Measurements from ENCODE around the gene CPTP. TPM values are rescaled to one million over a fixed set of nuclear protein-coding genes. Genes with fewer than 3 reads are reported as not detected.

CPTP gene
- total RNA-seq, 1 donor from 2014 or later, result 40.1 TPM

DNA sequence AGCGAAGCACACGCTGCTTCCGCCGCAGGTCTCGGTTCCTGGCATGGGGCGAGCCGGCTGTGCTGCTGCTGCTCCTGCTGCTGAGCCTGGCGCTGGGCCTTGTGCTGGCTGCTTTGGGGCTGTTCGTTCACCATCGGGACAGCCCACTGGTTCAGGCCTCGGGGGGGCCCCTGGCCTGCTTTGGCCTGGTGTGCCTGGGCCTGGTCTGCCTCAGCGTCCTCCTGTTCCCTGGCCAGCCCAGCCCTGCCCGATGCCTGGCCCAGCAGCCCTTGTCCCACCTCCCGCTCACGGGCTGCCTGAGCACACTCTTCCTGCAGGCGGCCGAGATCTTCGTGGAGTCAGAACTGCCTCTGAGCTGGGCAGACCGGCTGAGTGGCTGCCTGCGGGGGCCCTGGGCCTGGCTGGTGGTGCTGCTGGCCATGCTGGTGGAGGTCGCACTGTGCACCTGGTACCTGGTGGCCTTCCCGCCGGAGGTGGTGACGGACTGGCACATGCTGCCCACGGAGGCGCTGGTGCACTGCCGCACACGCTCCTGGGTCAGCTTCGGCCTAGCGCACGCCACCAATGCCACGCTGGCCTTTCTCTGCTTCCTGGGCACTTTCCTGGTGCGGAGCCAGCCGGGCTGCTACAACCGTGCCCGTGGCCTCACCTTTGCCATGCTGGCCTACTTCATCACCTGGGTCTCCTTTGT, 9.1 kb downstream of the CPTP start:
- DNase-seq (ENCODE audit: low read depth), result no peak
- H3K4me3 ChIP-seq (ENCODE audit: low read depth, low read length), result no peak overlapping the region
- TF ChIP-seq, protein P1, sequence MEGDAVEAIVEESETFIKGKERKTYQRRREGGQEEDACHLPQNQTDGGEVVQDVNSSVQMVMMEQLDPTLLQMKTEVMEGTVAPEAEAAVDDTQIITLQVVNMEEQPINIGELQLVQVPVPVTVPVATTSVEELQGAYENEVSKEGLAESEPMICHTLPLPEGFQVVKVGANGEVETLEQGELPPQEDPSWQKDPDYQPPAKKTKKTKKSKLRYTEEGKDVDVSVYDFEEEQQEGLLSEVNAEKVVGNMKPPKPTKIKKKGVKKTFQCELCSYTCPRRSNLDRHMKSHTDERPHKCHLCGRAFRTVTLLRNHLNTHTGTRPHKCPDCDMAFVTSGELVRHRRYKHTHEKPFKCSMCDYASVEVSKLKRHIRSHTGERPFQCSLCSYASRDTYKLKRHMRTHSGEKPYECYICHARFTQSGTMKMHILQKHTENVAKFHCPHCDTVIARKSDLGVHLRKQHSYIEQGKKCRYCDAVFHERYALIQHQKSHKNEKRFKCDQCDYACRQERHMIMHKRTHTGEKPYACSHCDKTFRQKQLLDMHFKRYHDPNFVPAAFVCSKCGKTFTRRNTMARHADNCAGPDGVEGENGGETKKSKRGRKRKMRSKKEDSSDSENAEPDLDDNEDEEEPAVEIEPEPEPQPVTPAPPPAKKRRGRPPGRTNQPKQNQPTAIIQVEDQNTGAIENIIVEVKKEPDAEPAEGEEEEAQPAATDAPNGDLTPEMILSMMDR (conservative IDR thresholded peaks at IDR 0.05; ENCODE audit: low read depth, low read length), result no peak

GRCh38 chr1:1334835-1335234, 10.2 kb downstream of the CPTP start:
- TF ChIP-seq, protein P1 (conservative IDR thresholded peaks at IDR 0.05; ENCODE audit: low read depth, low read length), result no peak
- no peak for DNase-seq (ENCODE audit: low read depth)

GRCh38 chr1:1335283-1335682, 10.7 kb downstream of the CPTP start:
- TF ChIP-seq, protein P1 (conservative IDR thresholded peaks at IDR 0.05; ENCODE audit: low read depth, low read length), result no peak
- no peak overlapping the region for H3K4me3 ChIP-seq (ENCODE audit: low read depth, low read length)
- no peak for DNase-seq (ENCODE audit: low read depth)

More at GRCh38 chr1:1334835-1335234, 10.2 kb downstream of the CPTP start:
- H3K4me3 ChIP-seq (ENCODE audit: low read depth, low read length), result no peak overlapping the region

GRCh38 chr1:1335792-1336248, 11.2 kb downstream of the CPTP start:
- no peak overlapping the region for H3K4me3 ChIP-seq (ENCODE audit: low read depth, low read length)
- no peak for DNase-seq (ENCODE audit: low read depth)
- TF ChIP-seq, protein P1 (conservative IDR thresholded peaks at IDR 0.05; ENCODE audit: low read depth, low read length), result no peak

DNA sequence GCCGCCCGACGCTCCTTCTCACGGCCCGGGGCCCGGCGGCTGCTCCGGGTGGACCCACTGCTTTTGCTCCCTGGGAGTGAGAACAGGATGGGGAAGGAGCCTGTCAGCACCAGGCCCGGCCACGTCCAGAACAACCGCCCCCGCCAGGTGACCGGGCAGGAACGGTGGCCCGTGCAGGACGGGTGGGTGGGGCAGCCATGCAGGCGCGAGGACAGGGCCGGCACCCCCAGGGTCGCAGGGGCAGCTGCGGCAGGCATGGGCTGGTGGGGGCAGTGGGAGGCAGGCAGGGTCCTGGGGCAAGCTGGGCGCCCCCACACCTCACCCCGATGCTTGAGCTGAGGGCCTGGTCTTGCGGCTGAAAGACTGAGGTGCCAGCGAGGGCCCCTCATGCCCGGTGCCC, 11.8 kb downstream of the CPTP start:
- TF ChIP-seq, protein P1 (conservative IDR thresholded peaks at IDR 0.05; ENCODE audit: low read depth, low read length), result no peak
- DNase-seq (ENCODE audit: low read depth), result no peak
- no peak overlapping the region for H3K4me3 ChIP-seq (ENCODE audit: low read depth, low read length)

GRCh38 chr1:1336931-1337792, 12.6 kb downstream of the CPTP start:
- DNase-seq (ENCODE audit: low read depth), result no peak
- no peak overlapping the region for H3K4me3 ChIP-seq (ENCODE audit: low read depth, low read length)
- TF ChIP-seq, protein P1 (conservative IDR thresholded peaks at IDR 0.05; ENCODE audit: low read depth, low read length), result no peak

Measured in epithelial cell of proximal tubule (primary cell).